Measurements from ENCODE around the gene RERE.

- TF ChIP-seq, protein P1, sequence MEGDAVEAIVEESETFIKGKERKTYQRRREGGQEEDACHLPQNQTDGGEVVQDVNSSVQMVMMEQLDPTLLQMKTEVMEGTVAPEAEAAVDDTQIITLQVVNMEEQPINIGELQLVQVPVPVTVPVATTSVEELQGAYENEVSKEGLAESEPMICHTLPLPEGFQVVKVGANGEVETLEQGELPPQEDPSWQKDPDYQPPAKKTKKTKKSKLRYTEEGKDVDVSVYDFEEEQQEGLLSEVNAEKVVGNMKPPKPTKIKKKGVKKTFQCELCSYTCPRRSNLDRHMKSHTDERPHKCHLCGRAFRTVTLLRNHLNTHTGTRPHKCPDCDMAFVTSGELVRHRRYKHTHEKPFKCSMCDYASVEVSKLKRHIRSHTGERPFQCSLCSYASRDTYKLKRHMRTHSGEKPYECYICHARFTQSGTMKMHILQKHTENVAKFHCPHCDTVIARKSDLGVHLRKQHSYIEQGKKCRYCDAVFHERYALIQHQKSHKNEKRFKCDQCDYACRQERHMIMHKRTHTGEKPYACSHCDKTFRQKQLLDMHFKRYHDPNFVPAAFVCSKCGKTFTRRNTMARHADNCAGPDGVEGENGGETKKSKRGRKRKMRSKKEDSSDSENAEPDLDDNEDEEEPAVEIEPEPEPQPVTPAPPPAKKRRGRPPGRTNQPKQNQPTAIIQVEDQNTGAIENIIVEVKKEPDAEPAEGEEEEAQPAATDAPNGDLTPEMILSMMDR (IDR thresholded peaks at IDR 0.05): no peak
- TF ChIP-seq POLR2AphosphoS5 (IDR thresholded peaks at IDR 0.05; ENCODE audit: low read depth, low read length) (no peak), TCF7L2 (IDR thresholded peaks at IDR 0.05; ENCODE audit: low read depth, low read length) (no peak), REST (IDR thresholded peaks at IDR 0.05; ENCODE audit: insufficient read depth in 1 of 2, low read depth in 2 of 2, low read length in 1 of 2) (no peak), SIN3A (IDR thresholded peaks at IDR 0.05; ENCODE audit: borderline replicate concordance, insufficient read depth, low read depth, low read length) (no peak)
These were observed 136.5 kb downstream of the RERE start for GRCh38 chr1:8680664-8681650.

Data from Panc1 (cell line).